ENCODE data around the gene STK10. TPM values are rescaled to one million over a fixed set of nuclear protein-coding genes. Genes with fewer than 3 reads are reported as not detected.

STK10 gene
- total and polyA plus RNA-seq, 2 of the 8 experiments (the other 6 are each of a cell fraction or from before 2014, with no cell fraction given), result 10.5 to 21.4 TPM

GRCh38 chr5:172117977-172118701, 69.9 kb downstream of the STK10 start (continued):
- TF ChIP-seq CHD7 (IDR thresholded peaks at IDR 0.05; ENCODE audit: insufficient replicate concordance, low read length), result no peak

Measured in H1 (cell line).